HepG2 (cell line): ENCODE data around the gene KIFC1. TPM values are rescaled to one million over a fixed set of nuclear protein-coding genes. Genes with fewer than 3 reads are reported as not detected.

Experiments
- ASH2L ChIP-seq: fragments of 300-600, 200-600 bp; sonication (generic); IDR thresholded peaks from 2 replicates; pipeline ENCODE4 v1.7.0; 2017; ENCODE audit warnings: low read depth, mild to moderate bottlenecking, moderate library complexity, mixed read lengths, low read length; ENCODE audit not compliant: insufficient read length
- FOSL1 ChIP-seq: sonication (generic); formaldehyde crosslinking; IDR thresholded peaks from 2 replicates; pipeline ENCODE4 v1.9.0; 2021; ENCODE audit warnings: missing genetic modification reagents, borderline replicate concordance
- HDAC6 ChIP-seq: fragments of 200-600 bp; sonication (generic); IDR thresholded peaks from 2 replicates; pipeline ENCODE4 v1.7.0; 2017; ENCODE audit warnings: mild to moderate bottlenecking, antibody characterized with exemption, low read length, low read depth
- JDP2 ChIP-seq: sonication (generic); formaldehyde crosslinking; IDR thresholded peaks from 2 replicates; pipeline ENCODE4 v1.8.1; 2022; ENCODE audit warnings: missing genetic modification reagents, borderline replicate concordance
- JUNB ChIP-seq: sonication (generic); formaldehyde crosslinking; IDR thresholded peaks from 2 replicates; pipeline ENCODE4 v1.8.0; 2022; ENCODE audit warnings: missing genetic modification reagents, mild to moderate bottlenecking, borderline replicate concordance
- KMT2B ChIP-seq: IDR thresholded peaks from 2 replicates; pipeline ENCODE4 v1.6.1; 2016; ENCODE audit warnings: missing genetic modification reagents, missing compliant biosample characterization
- MED1 ChIP-seq: sonication (generic); formaldehyde crosslinking; IDR thresholded peaks from 2 replicates; pipeline ENCODE4 v1.4.0; 2020; ENCODE audit warnings: missing genetic modification reagents
- MIER3 ChIP-seq: IDR thresholded peaks from 2 replicates; pipeline ENCODE4 v1.6.1; 2016; ENCODE audit warnings: missing compliant biosample characterization, borderline replicate concordance
- NKX3-1 ChIP-seq: sonication (generic); formaldehyde crosslinking; IDR thresholded peaks from 2 replicates; pipeline ENCODE4 v1.5.0; 2020; ENCODE audit warnings: missing genetic modification reagents
- RBM39 ChIP-seq: fragments of 200-400 bp; formaldehyde crosslinking; IDR thresholded peaks from one replicate; pipeline ENCODE4 v1.6.1; 2018; ENCODE audit warnings: antibody characterized with exemption, mild to moderate bottlenecking, low read depth, low read length; ENCODE audit not compliant: poor library complexity, severe bottlenecking
- RFXANK ChIP-seq: IDR thresholded peaks from 2 replicates; pipeline ENCODE4 v1.6.1; 2016
- SYNCRIP ChIP-seq: fragments of 200-400 bp; formaldehyde crosslinking; IDR thresholded peaks from 2 replicates; pipeline ENCODE4 v1.6.1; 2018; ENCODE audit warnings: mild to moderate bottlenecking, low read depth, low read length; ENCODE audit not compliant: insufficient read depth
- ZFP36L2 ChIP-seq: sonication (generic); formaldehyde crosslinking; IDR thresholded peaks from 2 replicates; pipeline ENCODE4 v1.4.0; 2020; ENCODE audit warnings: missing genetic modification reagents
- ZNF10 ChIP-seq: sonication (generic); formaldehyde crosslinking; IDR thresholded peaks from 2 replicates; pipeline ENCODE4 v1.4.0; 2020; ENCODE audit warnings: mild to moderate bottlenecking, low read depth, missing genetic modification reagents, borderline replicate concordance
- ZNF180 ChIP-seq: sonication (generic); formaldehyde crosslinking; IDR thresholded peaks from 2 replicates; pipeline ENCODE4 v1.4.0; 2020; ENCODE audit warnings: low read depth, missing genetic modification reagents, borderline replicate concordance
- ZNF367 ChIP-seq: sonication (generic); formaldehyde crosslinking; IDR thresholded peaks from 2 replicates; pipeline ENCODE4 v1.4.0; 2020; ENCODE audit warnings: missing genetic modification reagents, borderline replicate concordance
- ZNF550 ChIP-seq: sonication (generic); formaldehyde crosslinking; IDR thresholded peaks from 2 replicates; pipeline ENCODE4 v1.4.0; 2020; ENCODE audit warnings: mild to moderate bottlenecking, missing genetic modification reagents, borderline replicate concordance
- ZNF563 ChIP-seq: sonication (generic); formaldehyde crosslinking; IDR thresholded peaks from 2 replicates; pipeline ENCODE4 v1.8.0; 2022; ENCODE audit warnings: mild to moderate bottlenecking, moderate library complexity, missing genetic modification reagents
- ZNF619 ChIP-seq: sonication (generic); formaldehyde crosslinking; IDR thresholded peaks from 2 replicates; pipeline ENCODE4 v1.4.0; 2020; ENCODE audit warnings: mild to moderate bottlenecking, missing genetic modification reagents
- ZNF737 ChIP-seq: sonication (generic); formaldehyde crosslinking; IDR thresholded peaks from 2 replicates; pipeline ENCODE4 v1.5.0; 2020; ENCODE audit warnings: missing genetic modification reagents, mild to moderate bottlenecking, borderline replicate concordance
- ZNF839 ChIP-seq: sonication (generic); formaldehyde crosslinking; IDR thresholded peaks from 2 replicates; pipeline ENCODE4 v1.4.0; 2020; ENCODE audit warnings: missing genetic modification reagents, mild to moderate bottlenecking, borderline replicate concordance
- polyA plus RNA-seq, 8 experiments: library from polyadenylated mRNA; depleted of rRNA in 3 of 8; stranded (reverse) in 7 of 8; unstranded in 1 of 8; fragments of >200 nt; fragmentation: Illumina TruSeq in 4 of 8; extraction: Trizol in 4 of 8; gene quantifications; 2 replicates each; pipeline versions ENCODE4 v1.2.1 to v1.2.3, GENCODE V29; 2011 to 2016; ENCODE audit warnings: low read depth in 4 of 8, missing spikeins in 1 of 8, mixed read lengths in 1 of 8; ENCODE audit not compliant: insufficient read depth in 1 of 8
- total RNA-seq, 5 experiments: library from RNA; depleted of rRNA; stranded (reverse); fragments of >200 nt; fragmentation: Illumina TruSeq; extraction: Trizol; gene quantifications; 2 replicates each; pipeline ENCODE4 v1.2.3, GENCODE V29; 2016; ENCODE audit warnings: low read depth in 1 of 5
- TF ChIP-seq, protein P1 (sequence below): sonication (generic); formaldehyde crosslinking; IDR thresholded peaks from 2 replicates; pipeline ENCODE4 v1.5.0; 2020; ENCODE audit warnings: missing genetic modification reagents
- TF ChIP-seq, protein P2 (sequence below): sonication (generic); formaldehyde crosslinking; IDR thresholded peaks from 2 replicates; pipeline ENCODE4 v1.8.0; 2022; ENCODE audit warnings: mild to moderate bottlenecking, missing genetic modification reagents, moderate library complexity
- TF ChIP-seq, protein P3 (sequence below): IDR thresholded peaks from 2 replicates; pipeline ENCODE4 v1.6.1; 2016; ENCODE audit warnings: mild to moderate bottlenecking
- TF ChIP-seq, protein P4 (sequence below): sonication (generic); formaldehyde crosslinking; conservative IDR thresholded peaks from 2 replicates; pipeline ENCODE4 v1.4.0; 2020; ENCODE audit warnings: missing genetic modification reagents

The KIFC1 gene
- total and polyA plus RNA-seq, 2 of the 13 experiments (the other 11 are each of a cell fraction or from before 2014, with no cell fraction given): 25.0 to 45.5 TPM

DNA sequence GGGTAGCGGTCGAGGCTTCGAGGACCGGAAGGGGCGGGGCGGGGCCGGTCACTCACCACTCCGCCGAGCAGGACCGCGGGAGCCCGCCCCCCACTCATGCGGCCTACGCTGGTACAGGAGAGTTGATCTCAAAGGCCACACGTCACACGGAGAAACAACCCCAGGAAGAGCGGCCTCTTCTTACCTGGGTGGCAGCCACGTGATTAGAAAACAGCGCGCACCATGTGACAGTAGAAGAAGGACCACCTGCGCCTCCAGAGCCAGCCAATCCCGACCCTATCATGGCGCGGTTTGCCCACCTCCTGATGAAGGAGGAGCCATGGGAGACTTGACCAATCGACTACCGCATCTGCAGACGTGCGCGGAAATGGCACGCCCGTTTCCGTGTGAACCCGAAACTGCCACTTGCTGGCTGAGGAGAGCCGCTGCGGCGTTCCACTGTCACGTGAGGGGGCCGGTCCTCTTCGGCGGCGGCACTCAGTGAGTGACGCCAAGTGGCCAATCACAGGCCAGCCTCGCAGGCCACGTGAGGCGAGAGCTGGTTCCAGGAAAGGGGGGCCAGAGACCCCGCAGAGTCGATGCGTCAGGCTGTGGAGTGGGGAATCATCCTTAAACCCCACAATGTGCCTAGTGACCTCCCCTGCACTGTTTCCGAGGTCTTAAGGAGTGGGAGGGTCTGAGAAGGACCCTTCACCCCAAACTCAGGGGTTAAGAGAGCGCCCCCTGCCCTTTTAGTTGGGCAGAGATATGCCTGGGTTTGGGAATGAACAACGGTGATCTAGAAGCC, 26.5 kb downstream of the KIFC1 start, which contains the start of gene CUTA (continued):
- TF ChIP-seq ZNF10 (CRISPR knock-in tag) (no peak), RFXANK (CRISPR knock-in tag) (peak; percentile 92), ZNF737 (CRISPR knock-in tag) (no peak), JUNB (no peak), ASH2L (peak; percentile 88), KMT2B (CRISPR knock-in tag) (peak; percentile 84), SYNCRIP (no peak), NKX3-1 (CRISPR knock-in tag) (peak; percentile 87; the same call in 1 of the 2 replicates), ZNF367 (CRISPR knock-in tag) (no peak; the same call in none of the 2 replicates), ZFP36L2 (CRISPR knock-in tag) (no peak; the same call in 1 of the 2 replicates), ZNF619 (CRISPR knock-in tag) (peak; percentile 96), ZNF839 (CRISPR knock-in tag) (no peak; the same call in 1 of the 2 replicates), MED1 (CRISPR knock-in tag) (peak; percentile 61), ZNF563 (peak; percentile 86), ZNF550 (CRISPR knock-in tag) (no peak), ZNF180 (no peak), JDP2 (CRISPR knock-in tag) (no peak), RBM39 (peak; percentile 64), FOSL1 (CRISPR knock-in tag) (no peak), MIER3 (peak; percentile 68), HDAC6 (no peak)
- TF ChIP-seq, protein P1, sequence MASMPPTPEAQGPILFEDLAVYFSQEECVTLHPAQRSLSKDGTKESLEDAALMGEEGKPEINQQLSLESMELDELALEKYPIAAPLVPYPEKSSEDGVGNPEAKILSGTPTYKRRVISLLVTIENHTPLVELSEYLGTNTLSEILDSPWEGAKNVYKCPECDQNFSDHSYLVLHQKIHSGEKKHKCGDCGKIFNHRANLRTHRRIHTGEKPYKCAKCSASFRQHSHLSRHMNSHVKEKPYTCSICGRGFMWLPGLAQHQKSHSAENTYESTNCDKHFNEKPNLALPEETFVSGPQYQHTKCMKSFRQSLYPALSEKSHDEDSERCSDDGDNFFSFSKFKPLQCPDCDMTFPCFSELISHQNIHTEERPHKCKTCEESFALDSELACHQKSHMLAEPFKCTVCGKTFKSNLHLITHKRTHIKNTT (CRISPR knock-in tag): no peak
- TF ChIP-seq, protein P2, sequence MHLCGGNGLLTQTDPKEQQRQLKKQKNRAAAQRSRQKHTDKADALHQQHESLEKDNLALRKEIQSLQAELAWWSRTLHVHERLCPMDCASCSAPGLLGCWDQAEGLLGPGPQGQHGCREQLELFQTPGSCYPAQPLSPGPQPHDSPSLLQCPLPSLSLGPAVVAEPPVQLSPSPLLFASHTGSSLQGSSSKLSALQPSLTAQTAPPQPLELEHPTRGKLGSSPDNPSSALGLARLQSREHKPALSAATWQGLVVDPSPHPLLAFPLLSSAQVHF: peak; percentile 94
- TF ChIP-seq, protein P3, sequence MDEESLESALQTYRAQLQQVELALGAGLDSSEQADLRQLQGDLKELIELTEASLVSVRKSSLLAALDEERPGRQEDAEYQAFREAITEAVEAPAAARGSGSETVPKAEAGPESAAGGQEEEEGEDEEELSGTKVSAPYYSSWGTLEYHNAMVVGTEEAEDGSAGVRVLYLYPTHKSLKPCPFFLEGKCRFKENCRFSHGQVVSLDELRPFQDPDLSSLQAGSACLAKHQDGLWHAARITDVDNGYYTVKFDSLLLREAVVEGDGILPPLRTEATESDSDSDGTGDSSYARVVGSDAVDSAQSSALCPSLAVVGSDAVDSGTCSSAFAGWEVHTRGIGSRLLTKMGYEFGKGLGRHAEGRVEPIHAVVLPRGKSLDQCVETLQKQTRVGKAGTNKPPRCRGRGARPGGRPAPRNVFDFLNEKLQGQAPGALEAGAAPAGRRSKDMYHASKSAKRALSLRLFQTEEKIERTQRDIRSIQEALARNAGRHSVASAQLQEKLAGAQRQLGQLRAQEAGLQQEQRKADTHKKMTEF: peak; percentile 94
- TF ChIP-seq, protein P4, sequence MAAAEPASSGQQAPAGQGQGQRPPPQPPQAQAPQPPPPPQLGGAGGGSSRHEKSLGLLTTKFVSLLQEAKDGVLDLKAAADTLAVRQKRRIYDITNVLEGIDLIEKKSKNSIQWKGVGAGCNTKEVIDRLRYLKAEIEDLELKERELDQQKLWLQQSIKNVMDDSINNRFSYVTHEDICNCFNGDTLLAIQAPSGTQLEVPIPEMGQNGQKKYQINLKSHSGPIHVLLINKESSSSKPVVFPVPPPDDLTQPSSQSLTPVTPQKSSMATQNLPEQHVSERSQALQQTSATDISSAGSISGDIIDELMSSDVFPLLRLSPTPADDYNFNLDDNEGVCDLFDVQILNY (CRISPR knock-in tag): no peak; the same call in 1 of the 2 replicates
